Neuronal stem cell (in vitro differentiated cells): Measurements from ENCODE around the gene RNF13.

Experiments used
- DNase-seq: peaks from one replicate; pipeline ENCODE4 v3.0.0-alpha.2; 2013; ENCODE audit warnings: low spot score
- H2AFZ ChIP-seq: one replicate; pipeline ENCODE4 v1.6.1; 2013; ENCODE audit warnings: mild to moderate bottlenecking, low read length, inconsistent platforms
- H2AK5ac ChIP-seq: 2 replicates; pipeline ENCODE4 v1.6.1; 2013; ENCODE audit warnings: low read depth, mild to moderate bottlenecking, inconsistent platforms, low read length, moderate library complexity, mixed read lengths
- H2BK120ac ChIP-seq: 2 replicates; pipeline ENCODE4 v1.6.1; 2013; ENCODE audit warnings: low read depth, mild to moderate bottlenecking, inconsistent platforms, low read length, moderate library complexity, mixed read lengths
- H2BK12ac ChIP-seq: one replicate; pipeline ENCODE4 v1.6.1; 2013; ENCODE audit warnings: low read length, inconsistent platforms
- H2BK15ac ChIP-seq: 2 replicates; pipeline ENCODE4 v1.6.1; 2013; ENCODE audit warnings: mild to moderate bottlenecking, low read length, inconsistent platforms, mixed read lengths
- H2BK5ac ChIP-seq: one replicate; pipeline ENCODE4 v1.6.1; 2013; ENCODE audit warnings: inconsistent platforms, mild to moderate bottlenecking, low read length, moderate library complexity
- H3K14ac ChIP-seq: one replicate; pipeline ENCODE4 v1.6.1; 2013; ENCODE audit warnings: low read length, inconsistent platforms
- H3K18ac ChIP-seq: 2 replicates; pipeline ENCODE4 v1.6.1; 2013; ENCODE audit warnings: low read length, inconsistent platforms
- H3K23ac ChIP-seq: 2 replicates; pipeline ENCODE4 v1.6.1; 2013; ENCODE audit warnings: low read depth, mild to moderate bottlenecking, mixed read lengths, low read length, inconsistent platforms; ENCODE audit not compliant: poor library complexity
- H3K27ac ChIP-seq: replicated peaks from 3 replicates; pipeline ENCODE4 v1.5.1; 2013; ENCODE audit warnings: low read length, inconsistent platforms
- H3K27me3 ChIP-seq, 3 experiments: 2 replicates each; pipeline ENCODE4 v1.6.1; 2013; ENCODE audit warnings: low read length in 3 of 3, mild to moderate bottlenecking in 2 of 3, inconsistent platforms in 1 of 3, low read depth in 1 of 3, mixed read lengths in 1 of 3, moderate library complexity in 1 of 3; ENCODE audit not compliant: control insufficient read depth in 3 of 3, insufficient read depth in 3 of 3
- H3K36me3 ChIP-seq, 2 donors: replicated peaks in 1 of 2; 2 replicates each; pipeline ENCODE4 v1.6.1; 2013; ENCODE audit warnings: low read length in 2 of 2; ENCODE audit not compliant: control insufficient read depth in 2 of 2, insufficient read depth in 2 of 2
- H3K4ac ChIP-seq: 2 replicates; pipeline ENCODE4 v1.6.1; 2013; ENCODE audit warnings: inconsistent platforms, mild to moderate bottlenecking, low read length, moderate library complexity
- H3K4me1 ChIP-seq, 2 donors: 1 replicate in 1 of 2; 2 replicates in 1 of 2; pipeline ENCODE4 v1.6.1; 2013; ENCODE audit warnings: low read length in 2 of 2, low read depth in 1 of 2; ENCODE audit not compliant: control insufficient read depth in 2 of 2, insufficient read depth in 1 of 2
- H3K4me2 ChIP-seq: one replicate; pipeline ENCODE4 v1.6.1; 2013; ENCODE audit warnings: mild to moderate bottlenecking, low read length, inconsistent platforms; ENCODE audit not compliant: insufficient read depth, poor library complexity, severe bottlenecking
- H3K4me3 ChIP-seq, 2 donors: 2 replicates each; pipeline ENCODE4 v1.5.1; 2013; ENCODE audit warnings: low read length in 2 of 2, mild to moderate bottlenecking in 2 of 2, inconsistent platforms in 1 of 2, moderate library complexity in 1 of 2
- H3K79me1 ChIP-seq: one replicate; pipeline ENCODE4 v1.6.1; 2013; ENCODE audit warnings: low read depth, mild to moderate bottlenecking, inconsistent platforms, low read length, moderate library complexity
- H3K9ac ChIP-seq: one replicate; pipeline ENCODE4 v1.6.1; 2013; ENCODE audit warnings: mild to moderate bottlenecking, low read depth, low read length, inconsistent platforms; ENCODE audit not compliant: poor library complexity
- H3K9me3 ChIP-seq, 2 donors: replicated peaks in 1 of 2; 2 replicates each; pipeline versions ENCODE3 to v1.6.1; 2013; ENCODE audit warnings: low read length in 2 of 2, mild to moderate bottlenecking in 2 of 2, inconsistent platforms in 1 of 2, low read depth in 1 of 2, mixed read lengths in 1 of 2, moderate library complexity in 1 of 2; ENCODE audit not compliant: control insufficient read depth in 2 of 2, insufficient read depth in 1 of 2
- H4K8ac ChIP-seq: one replicate; pipeline ENCODE4 v1.6.1; 2013; ENCODE audit warnings: low read depth, mild to moderate bottlenecking, inconsistent platforms, low read length, moderate library complexity
- H4K91ac ChIP-seq: one replicate; pipeline ENCODE4 v1.6.1; 2013; ENCODE audit warnings: low read length, low read depth, mild to moderate bottlenecking, inconsistent platforms; ENCODE audit not compliant: poor library complexity
- WGBS, 2 donors: extraction: QIAGEN DNeasy Blood & Tissue Kit; methylation state at CpG; one replicate each; pipeline ENCODE4 v1.1.7; 2013; ENCODE audit warnings: missing lambda C conversion rate in 2 of 2, mixed read lengths in 1 of 2; ENCODE audit not compliant: insufficient read length in 2 of 2, insufficient replicate concordance in 1 of 2; ENCODE audit errors: extremely low coverage in 2 of 2; 5-methylcytosine and 5-hydroxymethylcytosine counted together

Gene RNF13

DNA sequence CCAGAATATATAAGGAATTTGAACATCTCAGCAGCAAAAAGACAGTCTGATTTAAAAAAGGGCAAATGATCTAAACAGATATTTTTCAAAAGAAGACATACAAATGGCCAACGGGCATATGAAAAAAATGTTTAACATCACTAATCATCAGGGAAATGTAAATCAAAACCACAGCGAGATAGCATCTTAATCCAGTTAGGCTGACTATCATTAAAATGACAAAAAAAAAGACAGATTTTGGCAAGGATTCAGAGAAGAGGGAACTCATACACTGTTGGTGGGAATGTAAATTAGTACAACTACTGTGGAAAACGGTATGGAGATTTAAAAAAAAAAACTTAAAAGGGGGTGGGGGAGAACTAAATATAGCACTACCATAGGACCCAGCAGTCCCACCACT, 47.9 kb downstream of the RNF13 start:
- Histone ChIP-seq H3K27me3 (no peaks in the 10 kb centered on the region), H2AK5ac (no peak overlapping the region), H3K4me2 (no peak overlapping the region), H3K79me1 (no peaks in the 10 kb centered on the region), H2BK5ac (no peak overlapping the region), H2BK15ac (no peak overlapping the region), H3K23ac (no peak overlapping the region), H3K9me3 (no peaks in the 10 kb centered on the region), H3K4ac (no peak overlapping the region), H3K4me1 (peaks cover 2 to 4% of the 10 kb centered on the region in 2 donors), H2BK120ac (no peak overlapping the region), H3K4me3 (no peak overlapping the region), H3K18ac (no peak overlapping the region), H3K14ac (no peak overlapping the region), H3K36me3 (no peaks in the 10 kb centered on the region), H2AFZ (no peak overlapping the region), H2BK12ac (no peak overlapping the region), H4K91ac (no peak overlapping the region), H3K9ac (no peak overlapping the region), H4K8ac (no peak overlapping the region), H3K27ac (no peak overlapping the region)
- no peak for DNase-seq
- no CpG with 5 or more reads among the region's 3 CpGs for WGBS, 2 donors

DNA sequence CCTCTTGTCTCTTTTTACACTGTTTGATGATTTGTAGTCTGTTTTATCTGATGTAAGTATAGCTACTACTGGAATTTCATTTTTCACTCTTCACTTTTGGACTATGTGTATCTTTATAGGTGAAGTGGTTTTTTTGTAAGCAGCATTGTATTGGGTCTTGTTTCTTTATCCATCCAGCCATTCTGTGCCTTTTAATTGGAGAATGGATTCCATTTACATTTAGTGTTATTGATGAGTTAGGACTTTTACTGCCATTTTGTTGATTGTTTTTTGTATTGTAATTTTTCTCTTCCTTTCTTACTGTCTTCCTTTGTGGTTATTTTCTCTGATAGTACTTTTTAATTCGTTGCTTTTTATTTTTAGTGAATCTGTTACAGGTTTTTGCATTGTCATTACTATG, 54.5 kb downstream of the RNF13 start:
- Histone ChIP-seq H3K4ac (no peak overlapping the region), H3K4me1 (peaks cover 0 to 4% of the 10 kb centered on the region in 2 donors), H2AFZ (no peak overlapping the region), H3K27ac (no peak overlapping the region), H4K91ac (no peak overlapping the region), H3K79me1 (no peaks in the 10 kb centered on the region), H2BK120ac (no peak overlapping the region), H2BK5ac (no peak overlapping the region), H3K4me3 (no peak overlapping the region), H3K23ac (no peak overlapping the region), H2BK15ac (no peak overlapping the region), H3K4me2 (no peak overlapping the region), H2AK5ac (no peak overlapping the region), H3K9ac (no peak overlapping the region), H4K8ac (no peak overlapping the region), H3K14ac (no peak overlapping the region), H3K18ac (no peak overlapping the region), H2BK12ac (no peak overlapping the region), H3K27me3 (no peaks in the 10 kb centered on the region), H3K9me3 (peaks cover 0 to 12% of the 10 kb centered on the region in 2 donors), H3K36me3 (peaks cover 0 to under 1% of the 10 kb centered on the region in 2 donors)
- DNase-seq = no peak
- WGBS, 2 donors = no CpG with 5 or more reads among the region's 1 CpG

DNA sequence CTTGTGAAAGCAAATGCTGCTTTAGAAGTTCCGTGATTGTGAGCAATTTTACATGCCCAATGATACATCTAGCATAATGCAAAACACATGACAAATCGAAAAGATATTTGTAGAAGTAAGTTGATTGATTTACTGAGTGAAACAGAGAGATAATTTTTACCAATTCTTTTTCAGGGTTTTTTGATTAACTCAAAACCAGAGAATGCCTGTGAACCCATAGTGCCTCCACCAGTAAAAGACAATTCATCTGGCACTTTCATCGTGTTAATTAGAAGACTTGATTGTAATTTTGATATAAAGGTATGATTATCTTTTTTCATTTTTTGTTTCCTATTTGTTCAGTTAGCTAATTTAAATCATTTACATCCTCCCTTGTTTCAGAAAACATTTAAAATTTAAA, 58.8 kb downstream of the RNF13 start:
- Histone ChIP-seq H2AK5ac (no peak overlapping the region), H2AFZ (no peak overlapping the region), H3K4me1 (no peaks in the 10 kb centered on the region), H3K14ac (no peak overlapping the region), H3K27me3 (no peaks in the 10 kb centered on the region), H3K23ac (no peak overlapping the region), H3K9me3 (peaks cover 0 to 12% of the 10 kb centered on the region in 2 donors), H3K36me3 (peaks cover 0 to 11% of the 10 kb centered on the region in 2 donors), H3K4ac (no peak overlapping the region), H2BK5ac (no peak overlapping the region), H3K4me2 (no peak overlapping the region), H2BK12ac (no peak overlapping the region), H3K4me3 (no peak overlapping the region), H3K27ac (no peak overlapping the region), H4K8ac (no peak overlapping the region), H4K91ac (no peak overlapping the region), H2BK15ac (no peak overlapping the region), H3K9ac (no peak overlapping the region), H3K79me1 (no peaks in the 10 kb centered on the region), H2BK120ac (no peak overlapping the region), H3K18ac (no peak overlapping the region)
- no CpG with 5 or more reads among the region's 3 CpGs for WGBS, 2 donors
- DNase-seq = no peak

DNA sequence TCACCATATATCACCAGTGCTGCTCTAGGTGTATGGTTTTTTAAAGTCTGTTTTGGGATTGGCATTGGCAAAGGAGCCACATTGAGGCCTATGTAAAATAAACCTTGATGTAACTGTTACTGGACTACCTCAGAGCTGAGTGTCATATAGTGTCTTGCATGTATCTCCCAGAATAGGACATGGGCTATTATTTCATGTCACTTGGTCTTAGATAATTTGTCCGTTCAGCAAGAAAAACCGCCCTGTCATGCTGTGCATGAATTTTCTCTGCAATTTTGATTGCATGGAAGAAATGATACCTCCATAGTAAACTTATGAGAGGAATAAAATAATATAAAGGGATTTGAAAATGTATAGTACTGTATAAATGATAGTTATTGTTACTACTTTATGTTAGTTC, 59.6 kb downstream of the RNF13 start:
- Histone ChIP-seq H3K4me1 (no peaks in the 10 kb centered on the region), H3K18ac (no peak overlapping the region), H2BK12ac (no peak overlapping the region), H4K91ac (no peak overlapping the region), H2BK15ac (no peak overlapping the region), H2BK5ac (no peak overlapping the region), H3K36me3 (peaks cover 0 to 11% of the 10 kb centered on the region in 2 donors), H3K9ac (no peak overlapping the region), H3K9me3 (peaks cover 0 to 10% of the 10 kb centered on the region in 2 donors), H3K4me3 (no peak overlapping the region), H3K27me3 (no peaks in the 10 kb centered on the region), H2AFZ (no peak overlapping the region), H3K4ac (no peak overlapping the region), H3K27ac (no peak overlapping the region), H3K4me2 (no peak overlapping the region), H3K79me1 (no peaks in the 10 kb centered on the region), H2BK120ac (no peak overlapping the region), H3K23ac (no peak overlapping the region), H2AK5ac (no peak overlapping the region), H3K14ac (no peak overlapping the region), H4K8ac (no peak overlapping the region)
- DNase-seq = no peak
- no CpG with 5 or more reads among the region's 2 CpGs for WGBS, 2 donors
